Activated T-helper 17 cell treated with anti-CD3 and anti-CD28 coated beads, Interleukin-2, amount 50 U/mL, for 72 hours (primary cell): ENCODE results near the gene APEX1. TPM values are rescaled to one million over a fixed set of nuclear protein-coding genes. Genes with fewer than 3 reads are reported as not detected.
"Not testable (repeated sequence)": the region's sequence is repeated elsewhere in the genome, so short reads cannot be mapped to it uniquely, and the experiment has no call there.

Experiments used
- ATAC-seq: fragments of 150-1000 bp; cut with Tn5 transposase; replicated peaks from 2 replicates; pipeline ENCODE4 v1.10.0; 2021; ENCODE audit warnings: mild to moderate bottlenecking, moderate library complexity
- H3K27ac Mint-ChIP-seq: one replicate; pipeline ENCODE4 v1.8.0; 2022; ENCODE audit warnings: mixed read lengths
- H3K27me3 Mint-ChIP-seq: one replicate; pipeline ENCODE4 v1.8.0; 2022; ENCODE audit warnings: mixed read lengths
- H3K36me3 Mint-ChIP-seq: one replicate; pipeline ENCODE4 v1.8.0; 2022; ENCODE audit warnings: low read depth, mild to moderate bottlenecking, mixed read lengths
- H3K4me1 Mint-ChIP-seq: one replicate; pipeline ENCODE4 v1.8.0; 2022; ENCODE audit warnings: mixed read lengths
- H3K4me3 Mint-ChIP-seq: one replicate; pipeline ENCODE4 v1.8.0; 2022; ENCODE audit warnings: mild to moderate bottlenecking, mixed read lengths
- H3K9me3 Mint-ChIP-seq: one replicate; pipeline ENCODE4 v1.8.0; 2022; ENCODE audit warnings: mixed read lengths
- total RNA-seq, 2 donors: library from RNA; stranded (reverse); gene quantifications; one replicate each; pipeline ENCODE4 v1.2.3, GENCODE V29; 2022

APEX1 gene
- total RNA-seq, 2 donors from 2014 or later: 151 to 224 TPM

- H3K27ac Mint-ChIP-seq, H3K36me3 Mint-ChIP-seq, H3K4me1 Mint-ChIP-seq, H3K27me3 Mint-ChIP-seq, H3K9me3 Mint-ChIP-seq, ATAC-seq: not testable (repeated sequence)
- peak overlapping the region; percentile 34 for H3K4me3 Mint-ChIP-seq
Observed at GRCh38 chr14:20452831-20453230, 2.2 kb upstream of the APEX1 start.

- Mint-ChIP-seq H3K9me3 (no peaks in the 10 kb centered on the region), H3K4me1 (peaks cover 18% of the 10 kb centered on the region), H3K27me3 (no peaks in the 10 kb centered on the region), H3K4me3 (no peak overlapping the region), H3K27ac (no peak overlapping the region), H3K36me3 (no peaks in the 10 kb centered on the region)
- peak; percentile 67 for ATAC-seq
Observed at GRCh38 chr14:20455355-20456300, 602 bp downstream of the APEX1 start.

GRCh38 chr14:20456971-20457370 is 1.9 kb downstream of the APEX1 start:
- Mint-ChIP-seq H3K4me1 (peaks cover 18% of the 10 kb centered on the region), H3K27me3 (no peaks in the 10 kb centered on the region), H3K36me3 (peaks cover 7% of the 10 kb centered on the region), H3K27ac (peak overlapping the region; percentile 7), H3K4me3 (no peak overlapping the region), H3K9me3 (no peaks in the 10 kb centered on the region)
- ATAC-seq: no peak

GRCh38 chr14:20458031-20458789 is 3.2 kb downstream of the APEX1 start:
- H3K9me3 Mint-ChIP-seq: no peaks in the 10 kb centered on the region
- peaks cover 18% of the 10 kb centered on the region for H3K4me1 Mint-ChIP-seq
- H3K36me3 Mint-ChIP-seq: peaks cover 7% of the 10 kb centered on the region
- ATAC-seq: no peak
- peak overlapping the region; percentile 7 for H3K27ac Mint-ChIP-seq
- H3K27me3 Mint-ChIP-seq: no peaks in the 10 kb centered on the region
- H3K4me3 Mint-ChIP-seq: no peak overlapping the region

- Mint-ChIP-seq H3K4me3 (peak overlapping the region; percentile 70), H3K27ac (peak overlapping the region; percentile 86), H3K36me3 (peaks cover 7% of the 10 kb centered on the region), H3K27me3 (no peaks in the 10 kb centered on the region), H3K4me1 (peaks cover 18% of the 10 kb centered on the region), H3K9me3 (no peaks in the 10 kb centered on the region)
- no peak for ATAC-seq
Observed at GRCh38 chr14:20460458-20461224, 5.6 kb downstream of the APEX1 start.

GRCh38 chr14:20461225-20462141 is 6.5 kb downstream of the APEX1 start, which contains the start of gene PIP4P1:
TSS of gene PIP4P1 (minus strand) at chr14:20461434. CDS start at chr14:20461325, 109 bp downstream.
- ATAC-seq: peak; percentile 95
- peaks cover 7% of the 10 kb centered on the region for H3K36me3 Mint-ChIP-seq
- peaks cover 18% of the 10 kb centered on the region for H3K4me1 Mint-ChIP-seq
- peak within 1 kb of the TSS; percentile 86 for H3K27ac Mint-ChIP-seq
- peak within 1 kb of the TSS; percentile 70 for H3K4me3 Mint-ChIP-seq
- no peaks in the 10 kb centered on the region for H3K9me3 Mint-ChIP-seq
- H3K27me3 Mint-ChIP-seq: no peaks in the 10 kb centered on the region

- no peak for ATAC-seq
Observed at GRCh38 chr14:20468764-20469241, 13.8 kb downstream of the APEX1 start.

GRCh38 chr14:20469242-20469889 is 14.3 kb downstream of the APEX1 start, which contains the start of gene PNP:
TSS of gene PNP (plus strand) at chr14:20469406. CDS start at chr14:20469525, 119 bp downstream.
- Mint-ChIP-seq H3K27ac (peak within 1 kb of the TSS; percentile 97), H3K9me3 (no peaks in the 10 kb centered on the region), H3K4me1 (peaks cover 31% of the 10 kb centered on the region), H3K4me3 (peak within 1 kb of the TSS; percentile 93), H3K36me3 (peaks cover 52% of the 10 kb centered on the region), H3K27me3 (no peaks in the 10 kb centered on the region)
- peak; percentile 92 for ATAC-seq

More at GRCh38 chr14:20468764-20469241, 13.8 kb downstream of the APEX1 start:
- Mint-ChIP-seq H3K9me3 (no peaks in the 10 kb centered on the region), H3K4me3 (peak overlapping the region; percentile 93), H3K27ac (peak overlapping the region; percentile 97), H3K4me1 (peaks cover 25% of the 10 kb centered on the region), H3K27me3 (no peaks in the 10 kb centered on the region), H3K36me3 (peaks cover 46% of the 10 kb centered on the region)

- Mint-ChIP-seq H3K4me3 (peak overlapping the region; percentile 93), H3K9me3 (no peaks in the 10 kb centered on the region), H3K36me3 (peaks cover 59% of the 10 kb centered on the region), H3K27ac (peak overlapping the region; percentile 97), H3K27me3 (no peaks in the 10 kb centered on the region), H3K4me1 (peaks cover 37% of the 10 kb centered on the region)
- ATAC-seq: peak; percentile 88
Observed at GRCh38 chr14:20469890-20470602, 15.0 kb downstream of the APEX1 start.

GRCh38 chr14:20470603-20470901 is 15.5 kb downstream of the APEX1 start:
- Mint-ChIP-seq H3K36me3 (peaks cover 64% of the 10 kb centered on the region), H3K4me1 (peaks cover 41% of the 10 kb centered on the region), H3K27ac (peak overlapping the region; percentile 97), H3K9me3 (no peaks in the 10 kb centered on the region), H3K27me3 (no peaks in the 10 kb centered on the region), H3K4me3 (peak overlapping the region; percentile 93)
- no peak for ATAC-seq

GRCh38 chr14:20472536-20473169 is 17.6 kb downstream of the APEX1 start:
- H3K36me3 Mint-ChIP-seq: peaks cover 85% of the 10 kb centered on the region
- H3K9me3 Mint-ChIP-seq: no peaks in the 10 kb centered on the region
- H3K27ac Mint-ChIP-seq: peak overlapping the region; percentile 61

GRCh38 chr14:20476776-20477175 is 21.8 kb downstream of the APEX1 start:
- Mint-ChIP-seq H3K9me3 (no peaks in the 10 kb centered on the region), H3K27ac (peak overlapping the region; percentile 93), H3K4me1 (peaks cover 57% of the 10 kb centered on the region), H3K4me3 (peak overlapping the region; percentile 73), H3K27me3 (no peaks in the 10 kb centered on the region), H3K36me3 (peaks cover 75% of the 10 kb centered on the region)
- ATAC-seq: no peak

More at GRCh38 chr14:20472536-20473169, 17.6 kb downstream of the APEX1 start:
- Mint-ChIP-seq H3K4me1 (peaks cover 58% of the 10 kb centered on the region), H3K4me3 (peak overlapping the region; percentile 93), H3K27me3 (no peaks in the 10 kb centered on the region)
- no peak for ATAC-seq
